GM23338 (cell line): ENCODE results near the gene TMEM273.
"Not testable (repeated sequence)": the region's sequence is repeated elsewhere in the genome, so short reads cannot be mapped to it uniquely, and the experiment has no call there.

Source experiments
- CREB1 ChIP-seq: fragments of 250-450 bp; sonication (Bioruptor Pico); IDR thresholded peaks from 2 replicates; pipeline ENCODE4 v1.5.0; 2020; ENCODE audit warnings: low read depth, mild to moderate bottlenecking, moderate library complexity
- EZH2 ChIP-seq: fragments of 200-600 bp; sonication (generic); IDR thresholded peaks from one replicate; pipeline ENCODE4 v1.8.0; 2017; ENCODE audit warnings: antibody characterized with exemption, mild to moderate bottlenecking, low read depth; ENCODE audit not compliant: unreplicated experiment
- EZH2phosphoT487 ChIP-seq: fragments of 200-600 bp; sonication (generic); IDR thresholded peaks from one replicate; pipeline ENCODE4 v1.8.1; 2018; ENCODE audit warnings: antibody characterized with exemption; ENCODE audit not compliant: unreplicated experiment
- POLR2AphosphoS5 ChIP-seq: IDR thresholded peaks from 2 replicates; pipeline ENCODE4 v1.6.1; 2016; ENCODE audit warnings: antibody characterized with exemption, low read depth
- STAT1 ChIP-seq: IDR thresholded peaks from one replicate; pipeline ENCODE4 v1.6.1; 2016; ENCODE audit warnings: antibody characterized with exemption; ENCODE audit not compliant: unreplicated experiment
- TF ChIP-seq, protein P1 (sequence below), 2 experiments: fragments of 200-600 bp in 1 of 2; sonication (generic) in 1 of 2; conservative IDR thresholded peaks; 2 replicates each; pipeline versions ENCODE4 v1.5.1 to v1.6.1; 2016 to 2017; ENCODE audit warnings: antibody characterized with exemption in 2 of 2, low read depth in 2 of 2, mild to moderate bottlenecking in 2 of 2, moderate library complexity in 1 of 2
- TF ChIP-seq, protein P2 (sequence below): IDR thresholded peaks from 2 replicates; pipeline ENCODE4 v1.6.1; 2016; ENCODE audit warnings: antibody characterized with exemption
- TF ChIP-seq, protein P3 (sequence below): IDR thresholded peaks from one replicate; pipeline ENCODE4 v1.6.1; 2018; ENCODE audit warnings: antibody characterized with exemption; ENCODE audit not compliant: unreplicated experiment

DNA sequence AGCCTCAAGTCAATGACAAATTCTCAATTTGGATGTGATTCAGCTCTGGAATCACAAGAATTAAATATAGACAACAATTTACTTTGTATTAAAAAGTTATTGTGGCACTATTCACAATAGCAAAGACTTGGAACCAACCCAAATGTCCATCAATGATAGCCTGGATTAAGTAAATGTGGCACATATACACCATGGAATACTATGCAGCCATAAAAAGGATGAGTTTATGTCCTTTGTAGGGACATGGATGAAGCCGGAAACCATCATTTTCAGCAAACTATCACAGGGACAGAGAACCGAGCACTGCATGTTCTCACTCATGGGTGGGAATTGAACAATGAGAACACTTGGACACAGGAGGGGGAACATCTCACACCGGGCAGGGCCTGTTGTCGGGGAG, 7.7 kb upstream of the TMEM273 start:
- TF ChIP-seq, protein P1, sequence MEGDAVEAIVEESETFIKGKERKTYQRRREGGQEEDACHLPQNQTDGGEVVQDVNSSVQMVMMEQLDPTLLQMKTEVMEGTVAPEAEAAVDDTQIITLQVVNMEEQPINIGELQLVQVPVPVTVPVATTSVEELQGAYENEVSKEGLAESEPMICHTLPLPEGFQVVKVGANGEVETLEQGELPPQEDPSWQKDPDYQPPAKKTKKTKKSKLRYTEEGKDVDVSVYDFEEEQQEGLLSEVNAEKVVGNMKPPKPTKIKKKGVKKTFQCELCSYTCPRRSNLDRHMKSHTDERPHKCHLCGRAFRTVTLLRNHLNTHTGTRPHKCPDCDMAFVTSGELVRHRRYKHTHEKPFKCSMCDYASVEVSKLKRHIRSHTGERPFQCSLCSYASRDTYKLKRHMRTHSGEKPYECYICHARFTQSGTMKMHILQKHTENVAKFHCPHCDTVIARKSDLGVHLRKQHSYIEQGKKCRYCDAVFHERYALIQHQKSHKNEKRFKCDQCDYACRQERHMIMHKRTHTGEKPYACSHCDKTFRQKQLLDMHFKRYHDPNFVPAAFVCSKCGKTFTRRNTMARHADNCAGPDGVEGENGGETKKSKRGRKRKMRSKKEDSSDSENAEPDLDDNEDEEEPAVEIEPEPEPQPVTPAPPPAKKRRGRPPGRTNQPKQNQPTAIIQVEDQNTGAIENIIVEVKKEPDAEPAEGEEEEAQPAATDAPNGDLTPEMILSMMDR (conservative IDR thresholded peaks at IDR 0.05; ENCODE audit: low read depth in 2 of 2): not testable (repeated sequence)
- TF ChIP-seq, protein P2, sequence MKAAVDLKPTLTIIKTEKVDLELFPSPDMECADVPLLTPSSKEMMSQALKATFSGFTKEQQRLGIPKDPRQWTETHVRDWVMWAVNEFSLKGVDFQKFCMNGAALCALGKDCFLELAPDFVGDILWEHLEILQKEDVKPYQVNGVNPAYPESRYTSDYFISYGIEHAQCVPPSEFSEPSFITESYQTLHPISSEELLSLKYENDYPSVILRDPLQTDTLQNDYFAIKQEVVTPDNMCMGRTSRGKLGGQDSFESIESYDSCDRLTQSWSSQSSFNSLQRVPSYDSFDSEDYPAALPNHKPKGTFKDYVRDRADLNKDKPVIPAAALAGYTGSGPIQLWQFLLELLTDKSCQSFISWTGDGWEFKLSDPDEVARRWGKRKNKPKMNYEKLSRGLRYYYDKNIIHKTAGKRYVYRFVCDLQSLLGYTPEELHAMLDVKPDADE: not testable (repeated sequence)
- TF ChIP-seq, protein P3, sequence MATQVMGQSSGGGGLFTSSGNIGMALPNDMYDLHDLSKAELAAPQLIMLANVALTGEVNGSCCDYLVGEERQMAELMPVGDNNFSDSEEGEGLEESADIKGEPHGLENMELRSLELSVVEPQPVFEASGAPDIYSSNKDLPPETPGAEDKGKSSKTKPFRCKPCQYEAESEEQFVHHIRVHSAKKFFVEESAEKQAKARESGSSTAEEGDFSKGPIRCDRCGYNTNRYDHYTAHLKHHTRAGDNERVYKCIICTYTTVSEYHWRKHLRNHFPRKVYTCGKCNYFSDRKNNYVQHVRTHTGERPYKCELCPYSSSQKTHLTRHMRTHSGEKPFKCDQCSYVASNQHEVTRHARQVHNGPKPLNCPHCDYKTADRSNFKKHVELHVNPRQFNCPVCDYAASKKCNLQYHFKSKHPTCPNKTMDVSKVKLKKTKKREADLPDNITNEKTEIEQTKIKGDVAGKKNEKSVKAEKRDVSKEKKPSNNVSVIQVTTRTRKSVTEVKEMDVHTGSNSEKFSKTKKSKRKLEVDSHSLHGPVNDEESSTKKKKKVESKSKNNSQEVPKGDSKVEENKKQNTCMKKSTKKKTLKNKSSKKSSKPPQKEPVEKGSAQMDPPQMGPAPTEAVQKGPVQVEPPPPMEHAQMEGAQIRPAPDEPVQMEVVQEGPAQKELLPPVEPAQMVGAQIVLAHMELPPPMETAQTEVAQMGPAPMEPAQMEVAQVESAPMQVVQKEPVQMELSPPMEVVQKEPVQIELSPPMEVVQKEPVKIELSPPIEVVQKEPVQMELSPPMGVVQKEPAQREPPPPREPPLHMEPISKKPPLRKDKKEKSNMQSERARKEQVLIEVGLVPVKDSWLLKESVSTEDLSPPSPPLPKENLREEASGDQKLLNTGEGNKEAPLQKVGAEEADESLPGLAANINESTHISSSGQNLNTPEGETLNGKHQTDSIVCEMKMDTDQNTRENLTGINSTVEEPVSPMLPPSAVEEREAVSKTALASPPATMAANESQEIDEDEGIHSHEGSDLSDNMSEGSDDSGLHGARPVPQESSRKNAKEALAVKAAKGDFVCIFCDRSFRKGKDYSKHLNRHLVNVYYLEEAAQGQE: not testable (repeated sequence)
- not testable (repeated sequence) for TF ChIP-seq EZH2; CREB1 (CRISPR knock-in tag); POLR2AphosphoS5; EZH2phosphoT487; STAT1
